Measurements from ENCODE around the gene CCM2. TPM values are rescaled to one million over a fixed set of nuclear protein-coding genes. Genes with fewer than 3 reads are reported as not detected.

Gene CCM2
- total RNA-seq, 3 donors from 2014 or later (not counting 1 experiment from before 2014, with no cell fraction given), result 66.2 to 104 (median 97.5) TPM

DNA sequence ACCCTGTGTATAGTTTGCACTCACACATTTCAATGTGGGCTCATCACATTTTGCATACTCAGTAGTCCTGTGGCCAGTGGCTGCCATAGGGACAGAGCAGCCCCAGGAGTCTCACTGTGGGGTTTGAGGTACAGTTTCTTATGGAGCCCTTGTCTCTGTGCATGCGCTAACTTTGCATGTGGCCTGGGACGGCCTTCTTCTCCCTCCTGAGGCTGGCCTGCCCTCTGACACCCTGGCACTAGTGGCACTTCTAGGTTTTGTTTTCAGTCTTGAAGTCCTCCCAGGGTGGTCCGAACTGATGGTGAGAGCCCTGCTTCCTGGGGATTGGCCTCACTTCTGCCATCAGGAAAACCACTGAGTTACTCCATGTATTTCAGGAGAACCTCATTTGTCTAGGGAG is 67.6 kb downstream of the CCM2 start:
- Mint-ChIP-seq H3K27me3 (ENCODE audit: low read depth in 2 of 2) (no peaks in the 10 kb centered on the region), H3K9me3 (no peaks in the 10 kb centered on the region), H3K36me3 (no peaks in the 10 kb centered on the region), H3K4me3 (no peak overlapping the region), H3K4me1 (peaks cover 44 to 68% of the 10 kb centered on the region in 2 donors), H3K27ac (peak overlapping the region; percentile 48 to 67)
- Histone ChIP-seq H3K27me3 (ENCODE audit: control insufficient read depth, insufficient read depth, low read length) (no peaks in the 10 kb centered on the region), H3K4me3 (ENCODE audit: low read length) (no peak overlapping the region), H3K27ac (ENCODE audit: low read length) (no peak overlapping the region), H3K36me3 (ENCODE audit: control insufficient read depth, insufficient read depth, low read length) (peaks cover 83% of the 10 kb centered on the region), H3K9me3 (ENCODE audit: control insufficient read depth, insufficient read depth, low read length) (no peaks in the 10 kb centered on the region), H3K4me1 (ENCODE audit: control insufficient read depth, insufficient read depth, low read length) (peaks cover 28% of the 10 kb centered on the region)
- TF ChIP-seq, protein P1, sequence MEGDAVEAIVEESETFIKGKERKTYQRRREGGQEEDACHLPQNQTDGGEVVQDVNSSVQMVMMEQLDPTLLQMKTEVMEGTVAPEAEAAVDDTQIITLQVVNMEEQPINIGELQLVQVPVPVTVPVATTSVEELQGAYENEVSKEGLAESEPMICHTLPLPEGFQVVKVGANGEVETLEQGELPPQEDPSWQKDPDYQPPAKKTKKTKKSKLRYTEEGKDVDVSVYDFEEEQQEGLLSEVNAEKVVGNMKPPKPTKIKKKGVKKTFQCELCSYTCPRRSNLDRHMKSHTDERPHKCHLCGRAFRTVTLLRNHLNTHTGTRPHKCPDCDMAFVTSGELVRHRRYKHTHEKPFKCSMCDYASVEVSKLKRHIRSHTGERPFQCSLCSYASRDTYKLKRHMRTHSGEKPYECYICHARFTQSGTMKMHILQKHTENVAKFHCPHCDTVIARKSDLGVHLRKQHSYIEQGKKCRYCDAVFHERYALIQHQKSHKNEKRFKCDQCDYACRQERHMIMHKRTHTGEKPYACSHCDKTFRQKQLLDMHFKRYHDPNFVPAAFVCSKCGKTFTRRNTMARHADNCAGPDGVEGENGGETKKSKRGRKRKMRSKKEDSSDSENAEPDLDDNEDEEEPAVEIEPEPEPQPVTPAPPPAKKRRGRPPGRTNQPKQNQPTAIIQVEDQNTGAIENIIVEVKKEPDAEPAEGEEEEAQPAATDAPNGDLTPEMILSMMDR (IDR thresholded peaks at IDR 0.05), result no peak
- WGBS (ENCODE audit: insufficient coverage), result 95% methylated on average over 3 of the region's 3 CpGs
- no peak for ATAC-seq
- DNase-seq, result no peak
- intact Hi-C loops (cut with micrococcal nuclease), result no loop called here

DNA sequence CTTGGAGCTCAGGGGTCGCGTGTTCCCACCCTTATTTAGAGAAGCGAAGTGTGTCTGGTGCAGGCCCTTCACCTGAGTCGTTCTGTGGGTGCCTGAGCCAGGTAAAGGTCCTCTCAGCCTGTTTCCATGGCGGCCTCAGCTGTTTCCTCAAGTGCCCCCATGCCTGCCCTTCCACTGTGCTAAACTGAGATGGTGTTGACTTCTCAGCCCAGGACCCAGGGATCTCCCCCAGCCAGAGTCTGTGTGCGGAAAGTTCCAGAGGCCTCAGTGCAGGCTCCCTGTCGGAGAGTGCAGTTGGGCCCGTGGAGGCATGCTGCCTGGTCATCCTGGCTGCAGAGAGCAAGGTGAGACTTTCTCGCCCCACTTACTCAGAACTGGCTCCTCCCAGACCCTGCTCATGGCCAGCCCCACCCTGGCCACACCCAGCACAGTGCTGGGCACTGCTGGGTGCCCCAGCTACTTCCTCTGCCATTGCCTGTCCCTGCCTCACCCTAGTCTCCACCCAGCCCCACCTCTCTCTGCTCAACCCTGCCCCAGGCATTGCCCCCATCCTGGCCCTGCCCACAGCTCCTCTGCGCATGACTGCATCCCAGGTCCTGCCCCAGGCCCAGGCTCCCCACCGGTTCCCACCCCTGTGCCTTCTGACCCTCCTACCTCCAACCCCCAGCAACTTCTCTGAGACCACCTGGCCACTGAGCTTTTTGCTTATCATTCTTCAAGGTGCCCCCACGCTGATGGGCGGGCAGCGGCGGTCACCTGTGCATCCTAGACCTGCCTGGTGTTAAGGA is 68.4 kb downstream of the CCM2 start:
- WGBS (ENCODE audit: insufficient coverage), result 93% methylated on average over 15 of the region's 15 CpGs
- TF ChIP-seq, protein P1 (IDR thresholded peaks at IDR 0.05), result no peak
- Histone ChIP-seq H3K4me1 (ENCODE audit: control insufficient read depth, insufficient read depth, low read length) (peaks cover 33% of the 10 kb centered on the region), H3K36me3 (ENCODE audit: control insufficient read depth, insufficient read depth, low read length) (peaks cover 89% of the 10 kb centered on the region), H3K27me3 (ENCODE audit: control insufficient read depth, insufficient read depth, low read length) (no peaks in the 10 kb centered on the region), H3K9me3 (ENCODE audit: control insufficient read depth, insufficient read depth, low read length) (no peaks in the 10 kb centered on the region), H3K27ac (ENCODE audit: low read length) (no peak overlapping the region), H3K4me3 (ENCODE audit: low read length) (no peak overlapping the region)
- Mint-ChIP-seq H3K36me3 (no peaks in the 10 kb centered on the region), H3K4me1 (peaks cover 51 to 69% of the 10 kb centered on the region in 2 donors), H3K9me3 (no peaks in the 10 kb centered on the region), H3K27me3 (ENCODE audit: low read depth in 2 of 2) (no peaks in the 10 kb centered on the region), H3K27ac (peak overlapping the region; percentile 48 to 77), H3K4me3 (no peak overlapping the region)
- DNase-seq (no peak), ATAC-seq (no peak)
- intact Hi-C loops (cut with micrococcal nuclease), result no loop called here

DNA sequence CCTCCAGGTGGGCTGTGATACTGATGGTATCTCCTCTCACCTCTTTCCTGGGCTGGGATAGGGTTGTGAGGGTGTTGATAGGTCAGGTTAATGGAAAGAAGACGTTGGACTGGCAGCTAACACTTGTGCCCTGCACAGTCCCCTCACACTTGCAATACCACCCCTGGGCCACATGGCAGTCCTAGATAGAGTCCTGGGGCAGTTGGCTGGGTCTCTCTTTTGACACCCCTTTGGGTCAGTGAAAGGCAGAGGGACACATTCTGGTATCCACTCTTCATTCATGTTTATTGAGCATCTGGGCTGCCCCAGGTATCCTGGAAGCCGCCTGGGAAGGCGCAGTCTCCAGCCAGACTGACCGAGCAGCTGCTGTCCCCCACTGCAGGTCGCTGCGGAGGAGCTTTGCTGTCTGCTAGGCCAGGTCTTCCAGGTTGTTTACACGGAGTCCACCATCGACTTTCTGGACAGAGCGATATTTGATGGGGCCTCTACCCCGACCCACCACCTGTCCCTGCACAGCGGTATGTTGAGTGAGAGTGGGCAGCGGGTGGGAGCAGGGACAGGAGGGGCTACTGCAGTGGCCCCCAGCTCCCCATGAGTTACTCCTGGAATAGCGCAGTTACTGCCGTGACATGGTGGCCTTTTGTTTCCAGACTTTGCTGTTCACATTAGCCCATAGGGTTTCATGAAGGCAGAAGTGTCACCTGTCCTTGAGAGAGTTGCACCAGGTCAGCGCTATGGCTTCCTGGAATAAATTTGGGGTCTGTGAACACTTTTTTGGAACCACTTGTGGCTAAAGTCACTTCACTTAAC is 69.6 kb downstream of the CCM2 start:
- no peaks in the 10 kb centered on the region for H3K9me3 Mint-ChIP-seq
- H3K36me3 ChIP-seq (ENCODE audit: control insufficient read depth, insufficient read depth, low read length), result peaks cover 90% of the 10 kb centered on the region
- H3K4me1 ChIP-seq (ENCODE audit: control insufficient read depth, insufficient read depth, low read length), result peaks cover 45% of the 10 kb centered on the region
- no peak overlapping the region for H3K4me3 Mint-ChIP-seq
- H3K9me3 ChIP-seq (ENCODE audit: control insufficient read depth, insufficient read depth, low read length), result no peaks in the 10 kb centered on the region
- TF ChIP-seq, protein P1 (IDR thresholded peaks at IDR 0.05), result no peak
- DNase-seq, result no peak
- no peak overlapping the region for H3K4me3 ChIP-seq (ENCODE audit: low read length)
- no peaks in the 10 kb centered on the region for H3K27me3 ChIP-seq (ENCODE audit: control insufficient read depth, insufficient read depth, low read length)
- peak overlapping the region; percentile 54 to 77 for H3K27ac Mint-ChIP-seq
- no peaks in the 10 kb centered on the region for H3K36me3 Mint-ChIP-seq
- H3K4me1 Mint-ChIP-seq, result peaks cover 53 to 71% of the 10 kb centered on the region in 2 donors
- no peak overlapping the region for H3K27ac ChIP-seq (ENCODE audit: low read length)
- WGBS (ENCODE audit: insufficient coverage), result 96% methylated on average over 15 of the region's 15 CpGs
- ATAC-seq, result no peak
- no peaks in the 10 kb centered on the region for H3K27me3 Mint-ChIP-seq (ENCODE audit: low read depth in 2 of 2)
- intact Hi-C loops (cut with micrococcal nuclease), result loop anchor here (10.0 kb wide), 1 partner anchor 45 kb away; no protein-coding TSS in a partner anchor
